ENCODE measurements around the gene BMP5. TPM values are rescaled to one million over a fixed set of nuclear protein-coding genes. Genes with fewer than 3 reads are reported as not detected.
A peak's percentile ranks its signal among the peaks of the same experiment; 100 is the strongest.

BMP5 gene
- total RNA-seq, 1 donor from 2014 or later: 2.2 TPM

DNA sequence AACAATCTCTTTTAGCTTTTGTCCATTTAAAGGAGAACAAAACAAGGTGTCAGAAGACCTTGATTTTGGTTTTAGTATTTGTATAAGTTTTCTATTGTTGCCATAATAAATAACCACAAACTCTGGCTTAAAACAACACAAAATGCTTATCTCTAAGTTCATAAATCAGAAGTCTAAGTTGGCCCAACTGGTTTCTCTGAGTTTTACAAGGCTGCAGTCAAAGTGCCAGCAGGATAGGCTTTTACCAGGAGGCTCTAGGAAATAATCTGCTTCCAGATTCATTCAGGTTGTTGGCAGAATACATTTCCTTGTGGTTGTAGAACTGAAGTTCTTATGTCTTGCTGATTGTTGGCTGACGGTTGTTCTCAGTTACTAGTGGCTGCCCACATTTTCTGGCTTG, 149.2 kb downstream of the BMP5 start:
- no peaks in the 10 kb centered on the region for H3K4me1 Mint-ChIP-seq
- DNase-seq (ENCODE audit: low read depth, low spot score): no peak
- H3K27ac Mint-ChIP-seq (ENCODE audit: unreplicated experiment): no peak overlapping the region

DNA sequence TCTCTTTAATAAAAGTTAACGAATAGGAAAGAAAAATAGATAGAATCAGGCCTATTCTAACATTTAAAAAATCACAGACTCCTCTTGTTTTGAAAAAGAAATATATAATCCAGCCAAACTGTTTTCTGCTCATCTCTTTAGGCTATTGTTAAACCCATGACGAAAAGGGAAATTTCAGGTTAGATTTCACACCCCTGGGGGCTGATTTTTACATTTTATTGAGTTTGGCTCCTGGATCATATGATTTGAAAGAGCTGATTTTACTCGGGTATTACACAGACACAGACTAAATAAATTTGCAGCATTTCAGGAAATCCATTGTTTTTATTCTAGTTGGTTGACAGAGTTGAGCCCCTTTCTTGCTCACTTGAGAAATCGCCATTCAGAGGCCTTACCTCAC, 160.6 kb downstream of the BMP5 start:
- no peak for DNase-seq (ENCODE audit: low read depth, low spot score)
- Mint-ChIP-seq H3K9me3 (no peaks in the 10 kb centered on the region), H3K4me3 (no peak overlapping the region), H3K4me1 (peaks cover 13% of the 10 kb centered on the region), H3K27me3 (ENCODE audit: low read depth) (no peaks in the 10 kb centered on the region), H3K36me3 (ENCODE audit: low read depth) (no peaks in the 10 kb centered on the region), H3K27ac (ENCODE audit: unreplicated experiment) (peak overlapping the region; percentile 40)
- TF ChIP-seq, protein P1, sequence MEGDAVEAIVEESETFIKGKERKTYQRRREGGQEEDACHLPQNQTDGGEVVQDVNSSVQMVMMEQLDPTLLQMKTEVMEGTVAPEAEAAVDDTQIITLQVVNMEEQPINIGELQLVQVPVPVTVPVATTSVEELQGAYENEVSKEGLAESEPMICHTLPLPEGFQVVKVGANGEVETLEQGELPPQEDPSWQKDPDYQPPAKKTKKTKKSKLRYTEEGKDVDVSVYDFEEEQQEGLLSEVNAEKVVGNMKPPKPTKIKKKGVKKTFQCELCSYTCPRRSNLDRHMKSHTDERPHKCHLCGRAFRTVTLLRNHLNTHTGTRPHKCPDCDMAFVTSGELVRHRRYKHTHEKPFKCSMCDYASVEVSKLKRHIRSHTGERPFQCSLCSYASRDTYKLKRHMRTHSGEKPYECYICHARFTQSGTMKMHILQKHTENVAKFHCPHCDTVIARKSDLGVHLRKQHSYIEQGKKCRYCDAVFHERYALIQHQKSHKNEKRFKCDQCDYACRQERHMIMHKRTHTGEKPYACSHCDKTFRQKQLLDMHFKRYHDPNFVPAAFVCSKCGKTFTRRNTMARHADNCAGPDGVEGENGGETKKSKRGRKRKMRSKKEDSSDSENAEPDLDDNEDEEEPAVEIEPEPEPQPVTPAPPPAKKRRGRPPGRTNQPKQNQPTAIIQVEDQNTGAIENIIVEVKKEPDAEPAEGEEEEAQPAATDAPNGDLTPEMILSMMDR (conservative IDR thresholded peaks at IDR 0.05): no peak

More for the DNA sequence above, 149.2 kb downstream of the BMP5 start:
- no peaks in the 10 kb centered on the region for H3K27me3 Mint-ChIP-seq (ENCODE audit: low read depth)
- TF ChIP-seq, protein P1 (conservative IDR thresholded peaks at IDR 0.05): no peak
- no peaks in the 10 kb centered on the region for H3K9me3 Mint-ChIP-seq
- H3K4me3 Mint-ChIP-seq: no peak overlapping the region
- no peaks in the 10 kb centered on the region for H3K36me3 Mint-ChIP-seq (ENCODE audit: low read depth)

DNA sequence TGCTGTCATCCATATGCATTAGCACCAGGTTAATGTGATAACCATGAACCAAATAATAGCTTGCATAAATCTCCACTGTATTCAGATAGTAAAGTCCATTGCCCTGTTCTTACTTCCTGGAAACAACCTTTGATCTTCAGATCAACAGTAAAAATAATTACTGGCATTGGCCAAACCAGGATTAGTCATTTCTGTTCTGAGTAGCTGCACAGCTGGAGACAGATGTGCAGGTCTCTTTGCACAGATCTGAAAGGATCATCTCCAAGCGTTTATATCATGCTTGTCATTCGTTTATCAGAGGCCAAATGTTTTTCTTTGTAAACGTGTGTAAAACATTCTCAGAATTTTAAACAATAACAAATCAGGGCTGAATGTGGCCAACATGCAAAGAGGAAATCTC, 162.0 kb downstream of the BMP5 start:
- TF ChIP-seq, protein P1 (conservative IDR thresholded peaks at IDR 0.05): no peak
- no peaks in the 10 kb centered on the region for H3K9me3 Mint-ChIP-seq
- H3K27me3 Mint-ChIP-seq (ENCODE audit: low read depth): no peaks in the 10 kb centered on the region
- H3K4me3 Mint-ChIP-seq: no peak overlapping the region
- peaks cover 13% of the 10 kb centered on the region for H3K4me1 Mint-ChIP-seq
- no peak overlapping the region for H3K27ac Mint-ChIP-seq (ENCODE audit: unreplicated experiment)
- H3K36me3 Mint-ChIP-seq (ENCODE audit: low read depth): no peaks in the 10 kb centered on the region
- no peak for DNase-seq (ENCODE audit: low read depth, low spot score)

DNA sequence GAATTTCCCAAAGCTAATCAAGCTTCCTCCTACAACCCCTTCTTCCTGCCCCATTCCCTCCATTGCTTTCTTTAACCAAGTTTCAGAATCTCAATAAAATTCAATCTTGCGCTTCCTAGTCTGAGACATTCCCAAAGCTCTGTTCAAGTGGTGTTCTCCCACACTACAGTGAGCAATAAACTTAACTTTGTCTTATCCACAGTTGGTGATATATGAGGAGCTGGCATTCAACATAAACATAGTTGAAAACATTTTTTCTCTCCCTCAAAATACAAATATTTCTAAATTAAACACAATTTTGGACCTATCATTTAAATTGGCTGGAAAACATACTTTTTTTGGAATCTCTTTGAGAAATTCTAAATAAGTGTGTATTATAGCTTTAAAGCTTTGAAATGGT, 166.7 kb downstream of the BMP5 start:
- Mint-ChIP-seq H3K36me3 (ENCODE audit: low read depth) (peaks cover 2% of the 10 kb centered on the region), H3K4me3 (no peak overlapping the region), H3K9me3 (peaks cover 7% of the 10 kb centered on the region), H3K27me3 (ENCODE audit: low read depth) (no peaks in the 10 kb centered on the region), H3K27ac (ENCODE audit: unreplicated experiment) (no peak overlapping the region), H3K4me1 (peaks cover 17% of the 10 kb centered on the region)
- no peak for DNase-seq (ENCODE audit: low read depth, low spot score)
- TF ChIP-seq, protein P1 (conservative IDR thresholded peaks at IDR 0.05): no peak

DNA sequence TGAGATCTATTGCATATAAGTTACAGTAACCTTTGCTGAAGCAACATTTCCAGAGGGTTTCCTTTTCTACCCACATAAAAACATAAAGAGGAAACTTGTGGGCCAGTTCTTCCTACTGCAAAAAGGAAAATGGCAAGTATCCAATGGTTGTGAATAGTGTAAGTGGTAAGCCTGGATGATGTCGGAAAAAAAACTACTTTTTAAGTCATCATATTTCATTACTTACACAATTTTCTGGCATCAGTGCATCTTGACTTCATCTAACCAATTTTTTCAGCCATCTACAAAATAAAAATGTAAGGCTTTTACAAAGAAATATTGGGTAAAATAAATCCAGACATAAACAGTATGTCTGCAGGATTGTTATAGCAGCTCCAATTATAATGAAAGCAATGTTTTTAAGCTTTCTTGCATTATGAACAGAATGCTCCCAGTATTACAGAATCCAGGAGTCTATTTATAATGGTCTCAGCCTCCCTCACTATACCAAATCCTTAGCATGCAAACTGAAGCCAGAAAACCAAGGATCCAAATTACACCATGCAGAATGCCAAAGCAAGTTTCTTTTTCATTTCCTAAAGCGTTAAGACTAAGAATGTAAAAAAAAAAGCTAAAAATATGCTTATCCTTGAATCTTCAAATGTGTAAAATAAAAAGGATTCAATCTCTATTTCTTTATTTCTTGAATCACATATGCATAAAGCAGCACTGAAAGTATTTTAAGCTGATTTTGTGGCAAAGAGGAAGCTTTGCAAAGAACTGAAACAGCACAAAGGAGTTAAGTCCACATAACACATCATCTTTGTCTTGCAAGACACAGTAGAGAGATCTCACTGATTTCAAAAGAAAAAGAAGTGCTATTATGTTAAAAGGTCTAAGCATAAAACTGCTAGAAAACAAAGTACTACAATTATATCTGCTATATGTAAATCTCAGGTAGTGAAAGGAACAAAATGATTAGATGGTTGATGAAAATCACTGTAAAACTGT, 169.6 kb downstream of the BMP5 start:
- Mint-ChIP-seq H3K27ac (ENCODE audit: unreplicated experiment) (no peak overlapping the region), H3K4me1 (peaks cover 4% of the 10 kb centered on the region), H3K36me3 (ENCODE audit: low read depth) (peaks cover 2% of the 10 kb centered on the region), H3K9me3 (peaks cover 11% of the 10 kb centered on the region), H3K27me3 (ENCODE audit: low read depth) (no peaks in the 10 kb centered on the region), H3K4me3 (no peak overlapping the region)
- TF ChIP-seq, protein P1 (conservative IDR thresholded peaks at IDR 0.05): no peak
- no peak for DNase-seq (ENCODE audit: low read depth, low spot score)

All from neural crest cell (in vitro differentiated cells).